ENCODE results near the gene MRPL23.

The MRPL23 gene

DNA sequence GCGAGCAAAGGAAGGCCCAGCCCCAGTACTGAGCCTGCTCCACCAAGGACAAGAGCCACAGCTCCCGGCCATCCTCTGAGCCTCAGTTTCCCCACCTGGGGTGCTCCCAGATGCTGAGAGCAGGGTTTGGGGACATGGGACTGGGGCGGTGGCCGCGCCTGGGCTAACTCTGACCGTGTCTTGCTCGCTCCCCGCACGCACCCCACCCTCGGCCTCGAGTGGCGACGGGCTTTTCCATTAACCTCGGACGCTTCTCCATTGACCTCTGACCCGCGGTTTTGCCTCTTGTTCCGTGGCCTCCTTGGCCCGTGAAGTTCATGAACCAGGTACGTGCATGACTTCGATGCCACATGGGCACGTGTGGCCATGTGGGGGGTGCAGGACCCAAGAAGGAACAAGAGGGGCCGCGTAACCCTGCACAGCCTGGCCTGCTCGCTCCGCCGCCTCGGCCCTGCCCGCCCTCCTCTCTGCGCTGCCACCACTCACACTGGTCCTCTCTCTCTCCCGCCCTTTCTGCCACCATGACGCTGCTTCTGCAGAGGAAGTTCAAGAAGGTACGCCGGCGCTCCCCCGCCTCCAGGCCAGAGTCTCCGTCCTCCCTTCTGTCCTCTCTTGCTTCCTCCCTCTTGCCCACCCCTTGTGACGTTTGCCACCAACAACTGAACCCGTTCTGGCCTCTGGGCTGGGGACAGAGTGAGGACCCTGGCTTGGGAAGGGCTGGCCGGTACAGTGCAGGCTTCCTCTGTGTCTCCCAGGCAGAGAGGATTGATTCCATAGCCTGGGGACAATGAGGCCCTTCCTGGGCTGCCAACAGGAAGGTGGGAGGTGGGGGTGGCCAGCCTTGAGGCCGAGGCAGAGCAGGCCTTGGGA is 20.7 kb upstream of the MRPL23 start:
- TF ChIP-seq FOXP2 (optimal IDR thresholded peaks at IDR 0.05; ENCODE audit: borderline replicate concordance, extremely low read depth, extremely low read length, insufficient read depth), result no peak
- TF ChIP-seq, protein P1, sequence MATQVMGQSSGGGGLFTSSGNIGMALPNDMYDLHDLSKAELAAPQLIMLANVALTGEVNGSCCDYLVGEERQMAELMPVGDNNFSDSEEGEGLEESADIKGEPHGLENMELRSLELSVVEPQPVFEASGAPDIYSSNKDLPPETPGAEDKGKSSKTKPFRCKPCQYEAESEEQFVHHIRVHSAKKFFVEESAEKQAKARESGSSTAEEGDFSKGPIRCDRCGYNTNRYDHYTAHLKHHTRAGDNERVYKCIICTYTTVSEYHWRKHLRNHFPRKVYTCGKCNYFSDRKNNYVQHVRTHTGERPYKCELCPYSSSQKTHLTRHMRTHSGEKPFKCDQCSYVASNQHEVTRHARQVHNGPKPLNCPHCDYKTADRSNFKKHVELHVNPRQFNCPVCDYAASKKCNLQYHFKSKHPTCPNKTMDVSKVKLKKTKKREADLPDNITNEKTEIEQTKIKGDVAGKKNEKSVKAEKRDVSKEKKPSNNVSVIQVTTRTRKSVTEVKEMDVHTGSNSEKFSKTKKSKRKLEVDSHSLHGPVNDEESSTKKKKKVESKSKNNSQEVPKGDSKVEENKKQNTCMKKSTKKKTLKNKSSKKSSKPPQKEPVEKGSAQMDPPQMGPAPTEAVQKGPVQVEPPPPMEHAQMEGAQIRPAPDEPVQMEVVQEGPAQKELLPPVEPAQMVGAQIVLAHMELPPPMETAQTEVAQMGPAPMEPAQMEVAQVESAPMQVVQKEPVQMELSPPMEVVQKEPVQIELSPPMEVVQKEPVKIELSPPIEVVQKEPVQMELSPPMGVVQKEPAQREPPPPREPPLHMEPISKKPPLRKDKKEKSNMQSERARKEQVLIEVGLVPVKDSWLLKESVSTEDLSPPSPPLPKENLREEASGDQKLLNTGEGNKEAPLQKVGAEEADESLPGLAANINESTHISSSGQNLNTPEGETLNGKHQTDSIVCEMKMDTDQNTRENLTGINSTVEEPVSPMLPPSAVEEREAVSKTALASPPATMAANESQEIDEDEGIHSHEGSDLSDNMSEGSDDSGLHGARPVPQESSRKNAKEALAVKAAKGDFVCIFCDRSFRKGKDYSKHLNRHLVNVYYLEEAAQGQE (IDR thresholded peaks at IDR 0.05; ENCODE audit: insufficient read depth in 1 of 2, low read depth in 2 of 2, low read length in 2 of 2), result no peak
- TF ChIP-seq POLR2AphosphoS5 (IDR thresholded peaks at IDR 0.05; ENCODE audit: low read depth, low read length), result no peak
- no peak for TF ChIP-seq TAF1 (IDR thresholded peaks at IDR 0.05; ENCODE audit: borderline replicate concordance, insufficient read depth, low read length)
- no peak for TF ChIP-seq SIN3A (IDR thresholded peaks at IDR 0.05; ENCODE audit: borderline replicate concordance, insufficient read depth, low read length)

DNA sequence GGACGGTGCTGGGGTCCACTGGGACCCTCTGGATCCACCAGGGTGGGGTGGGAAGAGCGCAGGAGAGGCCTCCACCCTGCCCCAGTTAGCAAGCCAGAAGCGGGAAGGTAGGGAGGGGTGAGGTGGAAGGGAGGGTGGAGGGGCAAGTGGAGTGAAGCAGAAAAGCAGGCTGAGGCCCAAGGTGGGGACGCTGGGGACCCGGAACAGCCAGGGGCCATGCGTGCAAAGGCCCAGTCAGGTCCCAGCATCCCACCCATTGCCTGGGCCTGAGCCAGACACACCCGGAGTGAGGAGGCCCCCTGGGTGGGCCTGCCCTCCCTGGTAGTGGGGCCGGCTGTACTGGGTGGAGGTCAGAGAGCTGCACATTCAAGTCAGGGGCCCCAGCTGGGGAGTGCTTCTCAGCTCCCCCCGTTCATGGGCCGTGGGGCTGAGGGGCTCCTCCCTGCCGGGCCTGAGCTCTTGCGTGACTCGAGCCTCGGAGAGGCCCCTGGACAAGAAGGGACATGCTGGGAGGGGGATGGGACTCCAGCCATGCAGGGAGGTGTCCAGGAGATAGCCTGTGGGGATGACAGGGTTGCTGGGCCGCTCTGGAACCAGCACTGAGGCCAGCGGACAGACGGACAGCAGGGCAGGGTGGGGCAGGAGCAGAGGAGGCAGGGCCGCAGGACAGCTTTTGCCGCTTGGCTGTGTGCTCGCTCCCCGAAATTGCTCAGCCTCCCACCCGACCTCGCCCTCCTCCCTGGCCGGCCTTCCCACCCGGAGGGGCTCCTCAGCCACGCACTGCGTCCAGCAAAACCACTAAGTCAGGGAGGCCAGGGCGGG is 19.9 kb upstream of the MRPL23 start:
- TF ChIP-seq, protein P1 (IDR thresholded peaks at IDR 0.05; ENCODE audit: insufficient read depth in 1 of 2, low read depth in 2 of 2, low read length in 2 of 2), result no peak
- TF ChIP-seq FOXP2 (optimal IDR thresholded peaks at IDR 0.05; ENCODE audit: borderline replicate concordance, extremely low read depth, extremely low read length, insufficient read depth) (no peak), TAF1 (IDR thresholded peaks at IDR 0.05; ENCODE audit: borderline replicate concordance, insufficient read depth, low read length) (no peak), SIN3A (IDR thresholded peaks at IDR 0.05; ENCODE audit: borderline replicate concordance, insufficient read depth, low read length) (no peak)

DNA sequence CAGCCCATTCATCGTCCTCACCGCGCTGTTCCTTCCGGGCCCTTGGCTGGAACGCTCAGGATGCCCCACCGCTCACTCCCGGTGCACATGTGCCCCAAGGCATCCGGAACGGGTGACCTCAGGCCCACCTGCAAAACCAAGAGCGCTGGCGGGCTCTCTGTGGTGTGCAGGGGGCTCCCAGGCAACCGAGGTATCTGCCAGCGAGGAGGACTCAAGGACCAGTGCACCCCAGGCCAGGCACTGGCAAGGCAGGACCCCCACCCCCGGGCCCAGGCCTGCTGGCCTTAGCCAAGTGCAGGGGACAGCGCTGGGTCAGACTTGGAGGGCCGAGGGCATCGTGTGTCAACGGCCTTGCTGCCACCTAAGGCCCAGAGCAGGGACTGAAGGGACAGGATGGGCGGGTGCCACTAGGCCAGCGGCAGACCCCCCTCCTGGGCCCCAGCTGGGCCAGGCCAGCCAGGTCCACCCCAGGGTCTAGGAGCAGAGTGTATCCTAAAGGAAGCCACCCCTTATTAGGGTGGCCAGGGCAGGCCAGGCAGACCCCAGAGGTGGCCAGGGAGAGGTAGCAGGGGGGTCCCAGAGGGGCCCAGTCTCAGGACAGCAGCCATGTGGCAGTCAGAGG is 19.2 kb upstream of the MRPL23 start:
- TF ChIP-seq SIN3A (IDR thresholded peaks at IDR 0.05; ENCODE audit: borderline replicate concordance, insufficient read depth, low read length) (no peak), POLR2AphosphoS5 (IDR thresholded peaks at IDR 0.05; ENCODE audit: low read depth, low read length) (no peak), TAF1 (IDR thresholded peaks at IDR 0.05; ENCODE audit: borderline replicate concordance, insufficient read depth, low read length) (no peak), FOXP2 (optimal IDR thresholded peaks at IDR 0.05; ENCODE audit: borderline replicate concordance, extremely low read depth, extremely low read length, insufficient read depth) (no peak)
- TF ChIP-seq, protein P1 (IDR thresholded peaks at IDR 0.05; ENCODE audit: insufficient read depth in 1 of 2, low read depth in 2 of 2, low read length in 2 of 2), result no peak

DNA sequence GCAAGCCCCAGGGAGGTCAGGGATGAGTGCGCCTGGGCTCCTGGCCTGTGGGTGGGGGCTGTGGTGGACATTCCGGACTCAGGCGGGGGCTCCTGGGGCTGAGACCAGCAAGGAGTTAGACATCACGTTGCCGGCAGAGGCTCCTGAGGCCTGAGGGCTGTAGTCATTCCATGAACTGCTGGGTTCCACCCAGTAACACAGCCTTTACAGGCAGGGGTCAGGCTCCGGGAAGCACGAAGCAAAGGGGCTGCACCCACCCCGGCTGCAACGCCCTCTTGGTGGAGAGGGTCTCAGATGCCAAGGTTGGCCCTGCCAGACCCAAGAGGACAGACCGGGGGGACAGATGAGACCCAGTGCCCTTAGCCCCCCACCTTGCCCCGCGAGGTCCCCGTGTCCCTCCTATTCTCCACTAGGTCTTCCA is 18.7 kb upstream of the MRPL23 start:
- no peak for TF ChIP-seq TAF1 (IDR thresholded peaks at IDR 0.05; ENCODE audit: borderline replicate concordance, insufficient read depth, low read length)
- no peak for TF ChIP-seq POLR2AphosphoS5 (IDR thresholded peaks at IDR 0.05; ENCODE audit: low read depth, low read length)
- TF ChIP-seq SIN3A (IDR thresholded peaks at IDR 0.05; ENCODE audit: borderline replicate concordance, insufficient read depth, low read length), result no peak
- TF ChIP-seq FOXP2 (optimal IDR thresholded peaks at IDR 0.05; ENCODE audit: borderline replicate concordance, extremely low read depth, extremely low read length, insufficient read depth), result no peak
- TF ChIP-seq, protein P1 (IDR thresholded peaks at IDR 0.05; ENCODE audit: insufficient read depth in 1 of 2, low read depth in 2 of 2, low read length in 2 of 2), result no peak
